IMR-90 (cell line): ENCODE data around the gene FGA. TPM values are rescaled to one million over a fixed set of nuclear protein-coding genes. Genes with fewer than 3 reads are reported as not detected.

Experiments used
- ATAC-seq: fragments of 200-7000 bp; cut with Tn5 transposase; 2 replicates; pipeline ENCODE4 v1.9.1; 2020; ENCODE audit warnings: low read depth, mild to moderate bottlenecking, moderate library complexity
- BruUV-seq: library from RNA; stranded (reverse); fragments of 400-500 nt; replicated peaks from 2 replicates; lab custom pipeline; 2021; lab: Mats Ljungman, UMichigan
- CTCF ChIA-PET: fragments of 300-600 bp; formaldehyde crosslinking; extraction: SDS; loops from one replicate; lab custom pipeline; 2021; ENCODE audit warnings: antibody characterized with exemption; lab: Yijun Ruan, JAX
- POLR2A ChIA-PET: fragments of 300-600 bp; sonication (Branson Sonifier 250); formaldehyde crosslinking; loops from one replicate; lab custom pipeline; 2022; ENCODE audit warnings: antibody characterized with exemption; ENCODE audit not compliant: unreplicated experiment; lab: Charles Lee
- DNase-seq: peaks from one replicate; pipeline ENCODE4 v3.0.0; 2013
- H2AFZ ChIP-seq: replicated peaks from 2 replicates; pipeline ENCODE3; 2013; ENCODE audit warnings: low read length, mild to moderate bottlenecking; ENCODE audit not compliant: poor library complexity
- H2AK5ac ChIP-seq: 2 replicates; pipeline ENCODE4 v1.6.1; 2013; ENCODE audit warnings: low read depth, low read length, inconsistent platforms
- H2AK9ac ChIP-seq: replicated peaks from 2 replicates; pipeline ENCODE3; 2013; ENCODE audit warnings: mild to moderate bottlenecking, low read depth, low read length, moderate library complexity; ENCODE audit not compliant: poor library complexity
- H2BK120ac ChIP-seq: 2 replicates; pipeline ENCODE4 v1.6.1; 2013; ENCODE audit warnings: low read depth, low read length, inconsistent platforms
- H2BK15ac ChIP-seq: 3 replicates; pipeline ENCODE4 v1.6.1; 2013; ENCODE audit warnings: low read depth, low read length, inconsistent platforms
- H2BK20ac ChIP-seq: 2 replicates; pipeline ENCODE4 v1.6.1; 2013; ENCODE audit warnings: low read depth, mild to moderate bottlenecking, inconsistent platforms, low read length, moderate library complexity
- H2BK5ac ChIP-seq: 2 replicates; pipeline ENCODE4 v1.6.1; 2013; ENCODE audit warnings: mild to moderate bottlenecking, low read depth, low read length, inconsistent platforms; ENCODE audit not compliant: poor library complexity, severe bottlenecking
- H3K14ac ChIP-seq: replicated peaks from 2 replicates; pipeline ENCODE4 v1.6.1; 2013; ENCODE audit warnings: low read depth, low read length, inconsistent platforms
- H3K18ac ChIP-seq: 2 replicates; pipeline ENCODE4 v1.6.1; 2013; ENCODE audit warnings: low read depth, low read length, control low read depth
- H3K23ac ChIP-seq: 2 replicates; pipeline ENCODE4 v1.6.1; 2013; ENCODE audit warnings: low read depth, low read length, inconsistent platforms
- H3K27ac ChIP-seq: 2 replicates; pipeline ENCODE4 v1.5.1; 2013; ENCODE audit warnings: mild to moderate bottlenecking, control low read depth, low read length; ENCODE audit not compliant: insufficient read depth
- H3K27me3 ChIP-seq: 2 replicates; pipeline ENCODE4 v1.6.1; 2013; ENCODE audit warnings: low read length; ENCODE audit not compliant: control insufficient read depth, insufficient read depth
- H3K36me3 ChIP-seq: 2 replicates; pipeline ENCODE4 v1.6.1; 2013; ENCODE audit warnings: low read length, mixed read lengths; ENCODE audit not compliant: control insufficient read depth, insufficient read depth
- H3K4ac ChIP-seq: 2 replicates; pipeline ENCODE4 v1.6.1; 2013; ENCODE audit warnings: low read depth, low read length, inconsistent platforms
- H3K4me1 ChIP-seq: 2 replicates; pipeline ENCODE4 v1.6.1; 2013; ENCODE audit warnings: low read length, mixed read lengths; ENCODE audit not compliant: control insufficient read depth, insufficient read depth
- H3K4me2 ChIP-seq: 2 replicates; pipeline ENCODE4 v1.6.1; 2013; ENCODE audit warnings: low read depth, mild to moderate bottlenecking, control low read depth, low read length, moderate library complexity
- H3K4me3 ChIP-seq: 2 replicates; pipeline ENCODE4 v1.5.1; 2013; ENCODE audit warnings: low read depth, mild to moderate bottlenecking, control low read depth, low read length, moderate library complexity; ENCODE audit not compliant: insufficient read depth
- H3K56ac ChIP-seq: 2 replicates; pipeline ENCODE4 v1.6.1; 2013; ENCODE audit warnings: low read length, inconsistent platforms; ENCODE audit not compliant: insufficient read depth; ENCODE audit errors: extremely low read depth
- H3K79me1 ChIP-seq, 2 experiments: 2 replicates each; pipeline ENCODE4 v1.6.1; 2013; ENCODE audit warnings: low read length in 2 of 2, inconsistent platforms in 1 of 2, low read depth in 1 of 2
- H3K9ac ChIP-seq: 2 replicates; pipeline ENCODE4 v1.6.1; 2013; ENCODE audit warnings: low read depth, low read length, control low read depth
- H3K9me1 ChIP-seq: 2 replicates; pipeline ENCODE4 v1.6.1; 2013; ENCODE audit warnings: low read length, inconsistent platforms; ENCODE audit not compliant: insufficient read depth
- H3K9me3 ChIP-seq: 2 replicates; pipeline ENCODE4 v1.6.1; 2013; ENCODE audit warnings: low read length; ENCODE audit not compliant: control insufficient read depth, insufficient read depth
- H4K20me1 ChIP-seq: 2 replicates; pipeline ENCODE4 v1.6.1; 2013; ENCODE audit warnings: low read length, inconsistent platforms; ENCODE audit not compliant: insufficient read depth
- H4K5ac ChIP-seq: 2 replicates; pipeline ENCODE4 v1.6.1; 2013; ENCODE audit warnings: mild to moderate bottlenecking, low read depth, low read length, control low read depth
- H4K8ac ChIP-seq, 2 experiments: 2 replicates each; pipeline ENCODE4 v1.6.1; 2013; ENCODE audit warnings: low read depth in 2 of 2, low read length in 2 of 2, control low read depth in 1 of 2, inconsistent platforms in 1 of 2
- H4K91ac ChIP-seq: 2 replicates; pipeline ENCODE4 v1.6.1; 2013; ENCODE audit warnings: low read depth, low read length, inconsistent platforms; ENCODE audit not compliant: insufficient read depth
- CEBPB ChIP-seq: IDR thresholded peaks from 2 replicates; pipeline ENCODE4 v1.6.1; 2012; ENCODE audit warnings: low read depth, low read length, improper control_type of control experiment
- ELK1 ChIP-seq: fragments of 150-350 bp; IDR thresholded peaks from 2 replicates; pipeline ENCODE4 v1.6.1; 2016; ENCODE audit warnings: low read depth, mild to moderate bottlenecking, low read length, moderate library complexity, borderline replicate concordance
- NFE2L2 ChIP-seq: fragments of 150-350 bp; IDR thresholded peaks from 2 replicates; pipeline ENCODE4 v1.6.1; 2016; ENCODE audit warnings: low read depth, mild to moderate bottlenecking, low read length
- POLR2A ChIP-seq: IDR thresholded peaks from 2 replicates; pipeline ENCODE4 v1.6.1; 2012; ENCODE audit warnings: mild to moderate bottlenecking, low read depth, low read length
- RAD21 ChIP-seq: IDR thresholded peaks from 2 replicates; pipeline ENCODE4 v1.6.1; 2012; ENCODE audit warnings: low read length, improper control_type of control experiment
- WGBS, 2 experiments: methylation state at CpG; one replicate each; pipeline versions ENCODE4 v1.1.5 to v1.1.7; 2013; ENCODE audit warnings: missing lambda C conversion rate in 2 of 2; ENCODE audit not compliant: insufficient read length in 1 of 2; ENCODE audit errors: extremely low coverage in 2 of 2; 5-methylcytosine and 5-hydroxymethylcytosine counted together
- dilution Hi-C: fragments of 300-500 bp; cut with HindIII; formaldehyde crosslinking; loops from one replicate; pipeline ENCODE4 v1.14.3; 2018; ENCODE audit warnings: low sequenced_read_pairs; ENCODE audit not compliant: unreplicated experiment
- in situ Hi-C: fragments of 300-500 bp; cut with MboI; formaldehyde crosslinking; loops from 3 replicates; pipeline ENCODE4 v1.14.3; 2019; ENCODE audit warnings: low sequenced_read_pairs, inconsistent platforms, mixed read lengths
- intact Hi-C: fragments of 100-400 bp; cut with micrococcal nuclease; formaldehyde crosslinking; loops from 2 replicates; pipeline ENCODE4 v1.10.0; 2022
- polyA plus RNA-seq, 3 experiments: library from polyadenylated mRNA; depleted of rRNA; stranded (reverse); fragments of >200 nt; gene quantifications; 2 replicates each; pipeline ENCODE4 v1.2.3, GENCODE V29; 2012; ENCODE audit warnings: low replicate concordance in 1 of 3
- total RNA-seq: library from RNA; depleted of rRNA; stranded (reverse); fragments of >200 nt; gene quantifications from 2 replicates; pipeline ENCODE4 v1.2.3, GENCODE V29; 2012

The FGA gene
- total and polyA plus RNA-seq, 2 of the 4 experiments (the other 2 are of a cell fraction) = not detected

- POLR2A ChIA-PET = no interaction called here
- intact Hi-C loops = no loop called here
- dilution Hi-C loops = no loop called here
Observed at GRCh38 chr4:154564311-154564710, 26.2 kb downstream of the FGA start.

More at GRCh38 chr4:154564311-154564710, 26.2 kb downstream of the FGA start:
- Histone ChIP-seq H3K56ac (no peak overlapping the region), H4K20me1 (no peaks in the 10 kb centered on the region), H2BK20ac (no peak overlapping the region), H3K18ac (no peak overlapping the region), H4K5ac (no peak overlapping the region), H2BK5ac (no peak overlapping the region), H3K4me1 (no peaks in the 10 kb centered on the region; the same call in 1 of the 2 replicates), H3K27ac (no peak overlapping the region), H3K9me3 (no peaks in the 10 kb centered on the region), H3K4me2 (no peak overlapping the region), H2AK9ac (no peak overlapping the region), H3K9ac (no peak overlapping the region), H2BK120ac (no peak overlapping the region), H3K79me1 (no peaks in the 10 kb centered on the region), H3K36me3 (no peaks in the 10 kb centered on the region), H3K9me1 (no peaks in the 10 kb centered on the region), H3K23ac (no peak overlapping the region), H3K14ac (no peak overlapping the region), H3K4me3 (no peak overlapping the region), H3K4ac (no peak overlapping the region), H2AFZ (no peak overlapping the region), H3K27me3 (no peaks in the 10 kb centered on the region; the same call in 1 of the 2 replicates), H4K91ac (no peak overlapping the region), H2BK15ac (no peak overlapping the region), H2AK5ac (no peak overlapping the region), H4K8ac (no peak overlapping the region)
- ATAC-seq (no peak), DNase-seq (no peak)
- TF ChIP-seq RAD21 (no peak), ELK1 (no peak), CEBPB (no peak), POLR2A (no peak), NFE2L2 (no peak)
- CTCF ChIA-PET = interaction anchor here (1.2 kb wide), 1 partner anchor 154 kb away, joined by 3 read pairs; no protein-coding TSS in a partner anchor
- no CpG with 5 or more reads among the region's 1 CpG for WGBS, 2 experiments
- in situ Hi-C loops = loop anchor here (25.0 kb wide), 1 partner anchor 798 kb away; no protein-coding TSS in a partner anchor
- no TSS peak for BruUV-seq
